Natural killer cell (primary cell): ENCODE results near the gene CPSF3. TPM values are rescaled to one million over a fixed set of nuclear protein-coding genes. Genes with fewer than 3 reads are reported as not detected.

ENCODE experiments used
- ATAC-seq, 3 donors: fragments of 150-1000 bp in 2 of 3; fragments of 200-7000 bp in 1 of 3; cut with Tn5 transposase; 1 replicate in 1 of 3; 2 replicates in 2 of 3; pipeline ENCODE4 v1.10.0; 2021; ENCODE audit warnings: mild to moderate bottlenecking in 2 of 3, moderate library complexity in 2 of 3
- DNase-seq, 2 donors: peaks; one replicate each; pipeline versions ENCODE4 v3.0.0 to v3.0.0-alpha.2; 2013 to 2021; ENCODE audit warnings: mixed read lengths in 1 of 2
- H3K27ac ChIP-seq: one replicate; pipeline ENCODE4 v1.5.1; 2013; ENCODE audit warnings: mild to moderate bottlenecking, low read length
- H3K27me3 ChIP-seq: one replicate; pipeline ENCODE4 v1.6.1; 2013; ENCODE audit warnings: low read length; ENCODE audit not compliant: control insufficient read depth, insufficient read depth
- H3K36me3 ChIP-seq: one replicate; pipeline ENCODE4 v1.6.1; 2013; ENCODE audit warnings: low read length; ENCODE audit not compliant: control insufficient read depth, insufficient read depth
- H3K4me1 ChIP-seq: one replicate; pipeline ENCODE4 v1.6.1; 2013; ENCODE audit warnings: low read length; ENCODE audit not compliant: control insufficient read depth, insufficient read depth
- H3K4me3 ChIP-seq: one replicate; pipeline ENCODE4 v1.5.1; 2013; ENCODE audit warnings: low read length
- H3K9me3 ChIP-seq: one replicate; pipeline ENCODE4 v1.6.1; 2013; ENCODE audit warnings: low read length; ENCODE audit not compliant: control insufficient read depth, insufficient read depth
- H3K27ac Mint-ChIP-seq, 2 donors: one replicate each; pipeline ENCODE4 v1.8.0; 2022; ENCODE audit warnings: mild to moderate bottlenecking in 2 of 2, mixed read lengths in 2 of 2, moderate library complexity in 1 of 2
- H3K27me3 Mint-ChIP-seq, 2 donors: one replicate each; pipeline ENCODE4 v1.8.0; 2022; ENCODE audit warnings: low read depth in 2 of 2, mixed read lengths in 2 of 2
- H3K36me3 Mint-ChIP-seq: one replicate; pipeline ENCODE4 v1.8.0; 2022; ENCODE audit warnings: mixed read lengths
- H3K4me1 Mint-ChIP-seq, 2 donors: one replicate each; pipeline ENCODE4 v1.8.0; 2022; ENCODE audit warnings: mixed read lengths in 2 of 2
- H3K4me3 Mint-ChIP-seq: one replicate; pipeline ENCODE4 v1.8.0; 2022; ENCODE audit warnings: mild to moderate bottlenecking, moderate library complexity, mixed read lengths
- H3K9me3 Mint-ChIP-seq, 2 donors: one replicate each; pipeline ENCODE4 v1.8.0; 2022; ENCODE audit warnings: mixed read lengths in 2 of 2
- CTCF ChIP-seq: fragments of 200-600 bp; IDR thresholded peaks from one replicate; pipeline ENCODE4 v1.8.0; 2022; ENCODE audit warnings: antibody characterized with exemption
- WGBS: methylation state at CpG from one replicate; pipeline ENCODE4 v1.1.7; 2013; ENCODE audit warnings: missing lambda C conversion rate; ENCODE audit not compliant: insufficient coverage; 5-methylcytosine and 5-hydroxymethylcytosine counted together
- intact Hi-C: fragments of 100-400 bp; cut with micrococcal nuclease; formaldehyde crosslinking; loops from one replicate; pipeline ENCODE4 v1.14.2; 2022
- total RNA-seq, 4 donors: library from RNA; stranded (reverse); fragments of 120-200 nt in 1 of 4; gene quantifications; one replicate each; pipeline versions ENCODE4 v1.2.3 to v1.2.4, GENCODE V29; 2013 to 2022

The CPSF3 gene
- total RNA-seq, 3 donors from 2014 or later (not counting 1 experiment from before 2014, with no cell fraction given), result 28.4 to 30.7 (median 28.7) TPM

GRCh38 chr2:9474361-9475057 is 51.1 kb downstream of the CPSF3 start, which contains the start of gene IAH1:
TSS of gene IAH1 (plus strand) at chr2:9474551. CDS start at chr2:9474567, 16 bp downstream.
- H3K27ac ChIP-seq, result peak within 1 kb of the TSS; percentile 93
- Mint-ChIP-seq H3K4me3 (peak within 1 kb of the TSS; percentile 87), H3K27ac (peak within 1 kb of the TSS; percentile 81 to 82), H3K27me3 (no peaks in the 10 kb centered on the region), H3K4me1 (peaks cover 31 to 33% of the 10 kb centered on the region in 2 donors), H3K9me3 (no peaks in the 10 kb centered on the region), H3K36me3 (no peaks in the 10 kb centered on the region)
- H3K9me3 ChIP-seq, result no peaks in the 10 kb centered on the region
- TF ChIP-seq CTCF, result no peak
- intact Hi-C loops, result loop anchor here (10.0 kb wide), 1 partner anchor 50 kb away; the partner anchor contains the start of genes CPSF3 and ITGB1BP1
- peak within 1 kb of the TSS; percentile 92 for H3K4me3 ChIP-seq
- H3K36me3 ChIP-seq, result peaks cover 7% of the 10 kb centered on the region
- H3K27me3 ChIP-seq, result no peaks in the 10 kb centered on the region
- ATAC-seq (peak; percentile 82 to 91 (median 85)), DNase-seq (peak; percentile 65 to 87)
- WGBS, result under 1% methylated on average over 91 of the region's 91 CpGs
- peaks cover 27% of the 10 kb centered on the region for H3K4me1 ChIP-seq

GRCh38 chr2:9477914-9478313 is 54.5 kb downstream of the CPSF3 start:
- DNase-seq (no peak), ATAC-seq (no peak)
- 87% methylated on average over 6 of the region's 7 CpGs for WGBS
- no peak overlapping the region for H3K27ac Mint-ChIP-seq
- intact Hi-C loops, result loop anchor here (10.0 kb wide), 1 partner anchor 53 kb away; the partner anchor contains the start of genes CPSF3 and ITGB1BP1
- no peaks in the 10 kb centered on the region for H3K27me3 Mint-ChIP-seq
- Histone ChIP-seq H3K27me3 (no peaks in the 10 kb centered on the region), H3K36me3 (peaks cover 34% of the 10 kb centered on the region), H3K27ac (no peak overlapping the region), H3K4me1 (peaks cover 27% of the 10 kb centered on the region), H3K4me3 (no peak overlapping the region), H3K9me3 (no peaks in the 10 kb centered on the region)
- H3K4me3 Mint-ChIP-seq, result no peak overlapping the region
- peaks cover 31 to 33% of the 10 kb centered on the region in 2 donors for H3K4me1 Mint-ChIP-seq
- TF ChIP-seq CTCF, result no peak
- H3K9me3 Mint-ChIP-seq, result no peaks in the 10 kb centered on the region
- H3K36me3 Mint-ChIP-seq, result no peaks in the 10 kb centered on the region

- peaks cover 28% of the 10 kb centered on the region in 2 donors for H3K4me1 Mint-ChIP-seq
- no peak for ATAC-seq
- H3K4me3 Mint-ChIP-seq, result no peak overlapping the region
These were observed 55.1 kb downstream of the CPSF3 start for GRCh38 chr2:9478526-9478925.

More at GRCh38 chr2:9478526-9478925, 55.1 kb downstream of the CPSF3 start:
- peak overlapping the region in 1 of 2 donors; percentile 74 for H3K27ac Mint-ChIP-seq
- Histone ChIP-seq H3K27ac (no peak overlapping the region), H3K9me3 (no peaks in the 10 kb centered on the region), H3K4me3 (no peak overlapping the region), H3K27me3 (no peaks in the 10 kb centered on the region), H3K36me3 (peaks cover 40% of the 10 kb centered on the region), H3K4me1 (peaks cover 21% of the 10 kb centered on the region)
- no peak for TF ChIP-seq CTCF
- WGBS, result 94% methylated on average over 3 of the region's 3 CpGs
- H3K9me3 Mint-ChIP-seq, result no peaks in the 10 kb centered on the region
- H3K27me3 Mint-ChIP-seq, result no peaks in the 10 kb centered on the region
- no peaks in the 10 kb centered on the region for H3K36me3 Mint-ChIP-seq
- intact Hi-C loops, result loop anchor here (10.0 kb wide), 1 partner anchor 54 kb away; the partner anchor contains the start of genes CPSF3 and ITGB1BP1
- DNase-seq, result no peak
